Endothelial cell of umbilical vein (primary cell): ENCODE results near the gene CHID1. TPM values are rescaled to one million over a fixed set of nuclear protein-coding genes. Genes with fewer than 3 reads are reported as not detected.

Experiments used
- BruUV-seq: library from RNA; stranded (reverse); fragments of 400-500 nt; replicated peaks from 2 replicates; lab custom pipeline; 2021; lab: Mats Ljungman, UMichigan
- CTCF ChIA-PET: fragments of 300-600, 350-600 bp; sonication (Branson Sonifier 250); formaldehyde crosslinking; loops from one replicate; lab custom pipeline; 2021; ENCODE audit warnings: antibody characterized with exemption, inconsistent platforms; lab: Charles Lee
- POLR2A ChIA-PET: fragments of 300-600, 350-600 bp; sonication (Branson Sonifier 250); formaldehyde crosslinking; loops from one replicate; lab custom pipeline; 2021; ENCODE audit warnings: antibody characterized with exemption, inconsistent platforms; lab: Charles Lee
- DNase-seq: peaks from one replicate; pipeline ENCODE4 v3.0.0-alpha.2; 2011; ENCODE audit warnings: low read depth, low spot score
- FAIRE-seq: peaks from 2 replicates; lab custom pipeline; 2011; peaks lifted over from hg19 to GRCh38; lab: Jason Lieb, UNC
- H2AFZ ChIP-seq: 2 replicates; pipeline ENCODE4 v1.6.0; 2012; ENCODE audit warnings: low read depth, low read length, control low read depth, inconsistent platforms
- H3K27ac ChIP-seq: 2 replicates; pipeline ENCODE4 v1.5.1; 2011; ENCODE audit warnings: low read depth, mild to moderate bottlenecking, control low read depth, low read length, moderate library complexity; ENCODE audit not compliant: insufficient read depth
- H3K27me3 ChIP-seq, 2 experiments: 2 replicates each; pipeline versions ENCODE4 v1.6.0 to v1.6.1; 2011; ENCODE audit warnings: low read length in 2 of 2, mixed read lengths in 1 of 2; ENCODE audit not compliant: control insufficient read depth in 2 of 2, insufficient read depth in 2 of 2
- H3K36me3 ChIP-seq, 2 experiments: 2 replicates in 1 of 2; 3 replicates in 1 of 2; pipeline ENCODE4 v1.5.1; 2011; ENCODE audit warnings: low read length in 2 of 2, mild to moderate bottlenecking in 1 of 2, moderate library complexity in 1 of 2; ENCODE audit not compliant: control insufficient read depth in 2 of 2, insufficient read depth in 2 of 2; ENCODE audit errors: extremely low read depth in 1 of 2
- H3K4me1 ChIP-seq: 3 replicates; pipeline ENCODE4 v1.5.1; 2011; ENCODE audit warnings: mild to moderate bottlenecking, low read length; ENCODE audit not compliant: control insufficient read depth, insufficient read depth; ENCODE audit errors: extremely low read depth
- H3K4me2 ChIP-seq: 2 replicates; pipeline ENCODE4 v1.6.1; 2011; ENCODE audit warnings: low read length, control low read depth, mixed read lengths; ENCODE audit not compliant: insufficient read depth
- H3K4me3 ChIP-seq, 3 experiments: fragments of 200-600 bp in 1 of 3; sonication (generic), shearing (Covaris generic) in 1 of 3; replicated peaks in 1 of 3; 2 replicates each; pipeline ENCODE4 v1.5.1; 2011 to 2016; ENCODE audit warnings: control low read depth in 3 of 3, low read length in 3 of 3, mild to moderate bottlenecking in 2 of 3, inconsistent platforms in 1 of 3, low read depth in 1 of 3, moderate library complexity in 1 of 3; ENCODE audit not compliant: insufficient read depth in 1 of 3
- H3K79me2 ChIP-seq: 2 replicates; pipeline ENCODE4 v1.6.0; 2012; ENCODE audit warnings: low read length, inconsistent platforms; ENCODE audit not compliant: control insufficient read depth, insufficient read depth
- H3K9ac ChIP-seq: replicated peaks from 2 replicates; pipeline ENCODE3; 2011; ENCODE audit warnings: low read length, control low read depth; ENCODE audit not compliant: insufficient read depth; ENCODE audit errors: extremely low read depth
- H3K9me1 ChIP-seq: replicated peaks from 3 replicates; pipeline ENCODE4 v1.6.0; 2011; ENCODE audit warnings: mild to moderate bottlenecking, low read length; ENCODE audit not compliant: control insufficient read depth, insufficient read depth; ENCODE audit errors: extremely low read depth
- H3K9me3 ChIP-seq: replicated peaks from 2 replicates; pipeline ENCODE4 v1.5.1; 2012; ENCODE audit warnings: low read length, inconsistent platforms; ENCODE audit not compliant: control insufficient read depth, insufficient read depth
- H4K20me1 ChIP-seq: replicated peaks from 2 replicates; pipeline ENCODE3; 2011; ENCODE audit warnings: mild to moderate bottlenecking, low read length; ENCODE audit not compliant: control insufficient read depth, insufficient read depth; ENCODE audit errors: extremely low read depth
- EZH2 ChIP-seq: IDR thresholded peaks from 2 replicates; pipeline ENCODE4 v1.6.1; 2012; ENCODE audit warnings: borderline replicate concordance, low read depth, mild to moderate bottlenecking, moderate library complexity, low read length, inconsistent platforms; ENCODE audit not compliant: severe bottlenecking
- FOS ChIP-seq: IDR thresholded peaks from 2 replicates; pipeline ENCODE4 v1.6.1; 2011; ENCODE audit warnings: mild to moderate bottlenecking, low read length, moderate library complexity, borderline replicate concordance; ENCODE audit not compliant: insufficient read depth
- GATA2 ChIP-seq: IDR thresholded peaks from 2 replicates; pipeline ENCODE4 v1.7.0; 2011; ENCODE audit warnings: low read depth, mild to moderate bottlenecking, moderate library complexity, mixed read lengths, low read length; ENCODE audit not compliant: insufficient read length, insufficient read depth
- JUN ChIP-seq: IDR thresholded peaks from 2 replicates; pipeline ENCODE4 v1.6.1; 2011; ENCODE audit warnings: borderline replicate concordance, low read depth; ENCODE audit not compliant: insufficient read length, insufficient read depth
- MAX ChIP-seq: IDR thresholded peaks from 2 replicates; pipeline ENCODE4 v1.6.1; 2011; ENCODE audit not compliant: insufficient read depth, insufficient read length
- MYC ChIP-seq: IDR thresholded peaks from one replicate; pipeline ENCODE4 v1.6.1; 2011; ENCODE audit warnings: mild to moderate bottlenecking, low read depth, low read length
- POLR2A ChIP-seq: IDR thresholded peaks from 2 replicates; pipeline ENCODE4 v1.6.1; 2012; ENCODE audit warnings: low read depth, mild to moderate bottlenecking, control low read depth, low read length
- POLR2AphosphoS5 ChIP-seq: IDR thresholded peaks from 2 replicates; pipeline ENCODE4 v1.6.1; 2012; ENCODE audit warnings: low read depth, mild to moderate bottlenecking, control low read depth, low read length, moderate library complexity; ENCODE audit not compliant: insufficient read depth
- dilution Hi-C: fragments of 300-500 bp; cut with MboI; formaldehyde crosslinking; loops from one replicate; pipeline ENCODE4 v1.15.0; 2019; ENCODE audit warnings: low sequenced_read_pairs; ENCODE audit not compliant: extremely low pct_ligation_motif_present
- intact Hi-C: fragments of 100-400 bp; cut with micrococcal nuclease; formaldehyde crosslinking; loops from one replicate; pipeline ENCODE4 v1.10.0; 2022
- polyA plus RNA-seq, 4 experiments: library from polyadenylated mRNA; depleted of rRNA in 3 of 4; stranded (reverse) in 3 of 4; unstranded in 1 of 4; fragments of >200 nt; gene quantifications; 2 replicates each; pipeline versions ENCODE4 v1.2.1 to v1.2.3, GENCODE V29; 2011 to 2012; ENCODE audit warnings: missing spikeins in 1 of 4
- total RNA-seq: library from RNA; stranded (reverse); gene quantifications from 2 replicates; pipeline ENCODE4 v1.2.3, GENCODE V29; 2021
- TF ChIP-seq, protein P1 (sequence below), 2 donors: IDR thresholded peaks; 1 replicate in 1 of 2; 2 replicates in 1 of 2; pipeline ENCODE4 v1.5.1; 2011; ENCODE audit warnings: low read length in 2 of 2, mild to moderate bottlenecking in 2 of 2, moderate library complexity in 2 of 2, control low read depth in 1 of 2, inconsistent platforms in 1 of 2, low read depth in 1 of 2; ENCODE audit not compliant: insufficient read depth in 1 of 2; ENCODE audit errors: extremely low read depth in 1 of 2

CHID1 gene
- total and polyA plus RNA-seq, 2 donors (not counting 3 experiments of a cell fraction or from before 2014, with no cell fraction given): 89.8 to 107 TPM

DNA sequence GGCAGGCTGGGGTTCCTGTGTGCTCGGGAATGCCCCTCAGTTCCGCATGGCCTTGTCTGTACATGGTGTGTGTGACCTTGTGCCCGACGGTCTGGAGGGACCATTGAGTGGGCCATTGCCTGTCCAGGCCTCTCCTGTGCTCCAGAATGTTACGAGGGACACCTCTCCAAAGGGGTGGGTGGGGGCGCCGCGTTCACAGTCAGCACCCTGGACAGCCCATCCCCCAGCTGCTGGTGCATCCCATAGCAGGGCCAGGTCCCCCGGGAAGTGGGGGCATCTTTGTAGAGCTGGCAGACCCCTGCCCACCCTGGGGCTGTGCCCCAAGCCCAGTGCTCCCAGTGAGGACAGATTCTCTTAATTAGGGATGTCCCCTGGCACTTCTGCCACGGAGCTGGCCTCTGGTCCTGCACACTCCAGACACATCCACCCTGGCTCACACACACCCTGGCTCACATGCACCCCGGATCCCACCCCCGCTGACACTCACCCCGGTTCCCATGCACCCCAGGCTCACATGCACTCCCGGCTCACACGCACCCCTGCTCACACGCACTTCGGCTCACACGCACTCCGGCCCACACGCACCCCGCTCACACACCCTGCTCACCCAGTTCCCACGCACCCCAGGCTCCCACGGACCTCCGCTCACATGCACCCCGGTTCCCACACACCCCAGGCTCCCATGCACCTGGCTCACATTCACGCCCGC is 52.4 kb downstream of the CHID1 start:
- no TSS peak for BruUV-seq

More for the DNA sequence above, 52.4 kb downstream of the CHID1 start:
- no peak overlapping the region for H3K4me2 ChIP-seq
- intact Hi-C loops: no loop called here
- no peak overlapping the region for H3K27ac ChIP-seq
- no peaks in the 10 kb centered on the region for H3K79me2 ChIP-seq
- TF ChIP-seq POLR2AphosphoS5: no peak
- TF ChIP-seq GATA2: no peak
- TF ChIP-seq FOS: no peak
- TF ChIP-seq POLR2A: no peak
- no peak for TF ChIP-seq MYC
- TF ChIP-seq MAX: no peak
- TF ChIP-seq JUN: no peak
- TF ChIP-seq, protein P1, sequence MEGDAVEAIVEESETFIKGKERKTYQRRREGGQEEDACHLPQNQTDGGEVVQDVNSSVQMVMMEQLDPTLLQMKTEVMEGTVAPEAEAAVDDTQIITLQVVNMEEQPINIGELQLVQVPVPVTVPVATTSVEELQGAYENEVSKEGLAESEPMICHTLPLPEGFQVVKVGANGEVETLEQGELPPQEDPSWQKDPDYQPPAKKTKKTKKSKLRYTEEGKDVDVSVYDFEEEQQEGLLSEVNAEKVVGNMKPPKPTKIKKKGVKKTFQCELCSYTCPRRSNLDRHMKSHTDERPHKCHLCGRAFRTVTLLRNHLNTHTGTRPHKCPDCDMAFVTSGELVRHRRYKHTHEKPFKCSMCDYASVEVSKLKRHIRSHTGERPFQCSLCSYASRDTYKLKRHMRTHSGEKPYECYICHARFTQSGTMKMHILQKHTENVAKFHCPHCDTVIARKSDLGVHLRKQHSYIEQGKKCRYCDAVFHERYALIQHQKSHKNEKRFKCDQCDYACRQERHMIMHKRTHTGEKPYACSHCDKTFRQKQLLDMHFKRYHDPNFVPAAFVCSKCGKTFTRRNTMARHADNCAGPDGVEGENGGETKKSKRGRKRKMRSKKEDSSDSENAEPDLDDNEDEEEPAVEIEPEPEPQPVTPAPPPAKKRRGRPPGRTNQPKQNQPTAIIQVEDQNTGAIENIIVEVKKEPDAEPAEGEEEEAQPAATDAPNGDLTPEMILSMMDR (IDR thresholded peaks at IDR 0.05; ENCODE audit: extremely low read depth in 1 of 2, insufficient read depth in 1 of 2, low read depth in 1 of 2, low read length in 2 of 2): no peak
- no peak for TF ChIP-seq EZH2
- no peaks in the 10 kb centered on the region for H3K9me3 ChIP-seq
- H3K4me3 ChIP-seq: no peak overlapping the region
- H2AFZ ChIP-seq: no peak overlapping the region
- peaks cover 0 to 2% of the 10 kb centered on the region in 2 experiments for H3K36me3 ChIP-seq
- H4K20me1 ChIP-seq: no peaks in the 10 kb centered on the region
- no peaks in the 10 kb centered on the region for H3K27me3 ChIP-seq
- H3K9ac ChIP-seq: no peak overlapping the region
- ChIA-PET POLR2A (no interaction called here), CTCF (no interaction called here)
- no peaks in the 10 kb centered on the region for H3K9me1 ChIP-seq
- FAIRE-seq: no peak
- dilution Hi-C loops: no loop called here
- DNase-seq: no peak
- H3K4me1 ChIP-seq: no peaks in the 10 kb centered on the region
